IMR-90 (cell line): ENCODE data around the gene PLA2G1B. TPM values are rescaled to one million over a fixed set of nuclear protein-coding genes. Genes with fewer than 3 reads are reported as not detected.

ENCODE experiments used
- ATAC-seq: fragments of 200-7000 bp; cut with Tn5 transposase; 2 replicates; pipeline ENCODE4 v1.9.1; 2020; ENCODE audit warnings: low read depth, mild to moderate bottlenecking, moderate library complexity
- BruUV-seq: library from RNA; stranded (reverse); fragments of 400-500 nt; replicated peaks from 2 replicates; lab custom pipeline; 2021; lab: Mats Ljungman, UMichigan
- CTCF ChIA-PET: fragments of 300-600 bp; formaldehyde crosslinking; extraction: SDS; loops from one replicate; lab custom pipeline; 2021; ENCODE audit warnings: antibody characterized with exemption; lab: Yijun Ruan, JAX
- POLR2A ChIA-PET: fragments of 300-600 bp; sonication (Branson Sonifier 250); formaldehyde crosslinking; loops from one replicate; lab custom pipeline; 2022; ENCODE audit warnings: antibody characterized with exemption; ENCODE audit not compliant: unreplicated experiment; lab: Charles Lee
- DNase-seq: peaks from one replicate; pipeline ENCODE4 v3.0.0; 2013
- H2AFZ ChIP-seq: replicated peaks from 2 replicates; pipeline ENCODE3; 2013; ENCODE audit warnings: low read length, mild to moderate bottlenecking; ENCODE audit not compliant: poor library complexity
- H2AK5ac ChIP-seq: 2 replicates; pipeline ENCODE4 v1.6.1; 2013; ENCODE audit warnings: low read depth, low read length, inconsistent platforms
- H2AK9ac ChIP-seq: replicated peaks from 2 replicates; pipeline ENCODE3; 2013; ENCODE audit warnings: mild to moderate bottlenecking, low read depth, low read length, moderate library complexity; ENCODE audit not compliant: poor library complexity
- H2BK120ac ChIP-seq: 2 replicates; pipeline ENCODE4 v1.6.1; 2013; ENCODE audit warnings: low read depth, low read length, inconsistent platforms
- H2BK15ac ChIP-seq: 3 replicates; pipeline ENCODE4 v1.6.1; 2013; ENCODE audit warnings: low read depth, low read length, inconsistent platforms
- H2BK20ac ChIP-seq: 2 replicates; pipeline ENCODE4 v1.6.1; 2013; ENCODE audit warnings: low read depth, mild to moderate bottlenecking, inconsistent platforms, low read length, moderate library complexity
- H2BK5ac ChIP-seq: 2 replicates; pipeline ENCODE4 v1.6.1; 2013; ENCODE audit warnings: mild to moderate bottlenecking, low read depth, low read length, inconsistent platforms; ENCODE audit not compliant: poor library complexity, severe bottlenecking
- H3K14ac ChIP-seq: replicated peaks from 2 replicates; pipeline ENCODE4 v1.6.1; 2013; ENCODE audit warnings: low read depth, low read length, inconsistent platforms
- H3K18ac ChIP-seq: 2 replicates; pipeline ENCODE4 v1.6.1; 2013; ENCODE audit warnings: low read depth, low read length, control low read depth
- H3K23ac ChIP-seq: 2 replicates; pipeline ENCODE4 v1.6.1; 2013; ENCODE audit warnings: low read depth, low read length, inconsistent platforms
- H3K27ac ChIP-seq: 2 replicates; pipeline ENCODE4 v1.5.1; 2013; ENCODE audit warnings: mild to moderate bottlenecking, control low read depth, low read length; ENCODE audit not compliant: insufficient read depth
- H3K27me3 ChIP-seq: 2 replicates; pipeline ENCODE4 v1.6.1; 2013; ENCODE audit warnings: low read length; ENCODE audit not compliant: control insufficient read depth, insufficient read depth
- H3K36me3 ChIP-seq: 2 replicates; pipeline ENCODE4 v1.6.1; 2013; ENCODE audit warnings: low read length, mixed read lengths; ENCODE audit not compliant: control insufficient read depth, insufficient read depth
- H3K4ac ChIP-seq: 2 replicates; pipeline ENCODE4 v1.6.1; 2013; ENCODE audit warnings: low read depth, low read length, inconsistent platforms
- H3K4me1 ChIP-seq: 2 replicates; pipeline ENCODE4 v1.6.1; 2013; ENCODE audit warnings: low read length, mixed read lengths; ENCODE audit not compliant: control insufficient read depth, insufficient read depth
- H3K4me2 ChIP-seq: 2 replicates; pipeline ENCODE4 v1.6.1; 2013; ENCODE audit warnings: low read depth, mild to moderate bottlenecking, control low read depth, low read length, moderate library complexity
- H3K4me3 ChIP-seq: 2 replicates; pipeline ENCODE4 v1.5.1; 2013; ENCODE audit warnings: low read depth, mild to moderate bottlenecking, control low read depth, low read length, moderate library complexity; ENCODE audit not compliant: insufficient read depth
- H3K56ac ChIP-seq: 2 replicates; pipeline ENCODE4 v1.6.1; 2013; ENCODE audit warnings: low read length, inconsistent platforms; ENCODE audit not compliant: insufficient read depth; ENCODE audit errors: extremely low read depth
- H3K79me1 ChIP-seq, 2 experiments: 2 replicates each; pipeline ENCODE4 v1.6.1; 2013; ENCODE audit warnings: low read length in 2 of 2, inconsistent platforms in 1 of 2, low read depth in 1 of 2
- H3K9ac ChIP-seq: 2 replicates; pipeline ENCODE4 v1.6.1; 2013; ENCODE audit warnings: low read depth, low read length, control low read depth
- H3K9me1 ChIP-seq: 2 replicates; pipeline ENCODE4 v1.6.1; 2013; ENCODE audit warnings: low read length, inconsistent platforms; ENCODE audit not compliant: insufficient read depth
- H3K9me3 ChIP-seq: 2 replicates; pipeline ENCODE4 v1.6.1; 2013; ENCODE audit warnings: low read length; ENCODE audit not compliant: control insufficient read depth, insufficient read depth
- H4K20me1 ChIP-seq: 2 replicates; pipeline ENCODE4 v1.6.1; 2013; ENCODE audit warnings: low read length, inconsistent platforms; ENCODE audit not compliant: insufficient read depth
- H4K5ac ChIP-seq: 2 replicates; pipeline ENCODE4 v1.6.1; 2013; ENCODE audit warnings: mild to moderate bottlenecking, low read depth, low read length, control low read depth
- H4K8ac ChIP-seq, 2 experiments: 2 replicates each; pipeline ENCODE4 v1.6.1; 2013; ENCODE audit warnings: low read depth in 2 of 2, low read length in 2 of 2, control low read depth in 1 of 2, inconsistent platforms in 1 of 2
- H4K91ac ChIP-seq: 2 replicates; pipeline ENCODE4 v1.6.1; 2013; ENCODE audit warnings: low read depth, low read length, inconsistent platforms; ENCODE audit not compliant: insufficient read depth
- FOS ChIP-seq: fragments of 150-350 bp; IDR thresholded peaks from 2 replicates; pipeline ENCODE4 v1.6.1; 2016; ENCODE audit warnings: low read depth, low read length
- WGBS, 2 experiments: methylation state at CpG; one replicate each; pipeline versions ENCODE4 v1.1.5 to v1.1.7; 2013; ENCODE audit warnings: missing lambda C conversion rate in 2 of 2; ENCODE audit not compliant: insufficient read length in 1 of 2; ENCODE audit errors: extremely low coverage in 2 of 2; 5-methylcytosine and 5-hydroxymethylcytosine counted together
- dilution Hi-C: fragments of 300-500 bp; cut with HindIII; formaldehyde crosslinking; loops from one replicate; pipeline ENCODE4 v1.14.3; 2018; ENCODE audit warnings: low sequenced_read_pairs; ENCODE audit not compliant: unreplicated experiment
- in situ Hi-C: fragments of 300-500 bp; cut with MboI; formaldehyde crosslinking; loops from 3 replicates; pipeline ENCODE4 v1.14.3; 2019; ENCODE audit warnings: low sequenced_read_pairs, inconsistent platforms, mixed read lengths
- intact Hi-C: fragments of 100-400 bp; cut with micrococcal nuclease; formaldehyde crosslinking; loops from 2 replicates; pipeline ENCODE4 v1.10.0; 2022
- polyA plus RNA-seq, 3 experiments: library from polyadenylated mRNA; depleted of rRNA; stranded (reverse); fragments of >200 nt; gene quantifications; 2 replicates each; pipeline ENCODE4 v1.2.3, GENCODE V29; 2012; ENCODE audit warnings: low replicate concordance in 1 of 3
- total RNA-seq: library from RNA; depleted of rRNA; stranded (reverse); fragments of >200 nt; gene quantifications from 2 replicates; pipeline ENCODE4 v1.2.3, GENCODE V29; 2012

PLA2G1B gene
- total and polyA plus RNA-seq, 2 of the 4 experiments (the other 2 are of a cell fraction) = not detected

DNA sequence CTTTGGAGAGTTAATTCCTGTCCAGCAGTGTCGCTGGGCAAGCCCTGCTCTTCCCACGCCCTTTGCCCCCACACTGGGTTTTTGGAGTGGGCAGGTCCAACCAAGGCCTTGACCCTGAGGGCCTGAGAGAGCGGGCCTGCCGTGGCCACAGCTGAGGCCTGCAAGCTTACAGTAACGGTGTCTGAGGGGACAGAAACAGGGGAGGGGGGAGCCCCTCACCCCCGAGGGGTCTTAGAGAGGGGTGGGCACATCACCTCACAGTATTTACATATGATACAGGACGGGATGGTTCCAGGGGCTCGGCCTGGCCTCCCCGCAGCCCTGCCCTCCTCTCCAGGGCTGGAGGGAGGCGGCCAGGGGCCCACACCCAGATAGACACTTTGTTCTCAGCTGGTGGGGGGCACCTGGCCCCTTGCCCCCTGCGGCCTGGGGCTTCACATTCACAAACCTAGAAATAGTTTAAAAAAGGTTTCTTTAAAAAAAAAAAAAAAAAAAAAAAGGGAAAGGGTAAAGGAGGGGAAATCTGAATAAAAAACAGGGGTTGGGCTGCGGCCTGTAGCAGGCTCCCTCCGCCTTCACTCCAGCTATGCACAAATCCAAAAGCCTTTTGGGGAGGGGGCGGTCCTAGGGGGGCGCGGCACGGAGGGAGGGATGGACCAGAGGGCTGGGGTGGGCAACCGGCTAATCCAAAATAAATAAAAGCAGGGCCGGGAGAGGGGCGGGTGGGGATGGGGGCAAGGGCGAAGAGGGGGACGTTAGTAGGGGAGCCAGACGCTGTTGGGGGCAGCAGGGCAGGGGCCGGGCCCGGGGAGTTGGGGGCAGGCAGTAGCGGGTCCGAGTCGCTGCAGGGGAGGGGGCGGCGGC lies 14.8 kb upstream of the PLA2G1B start:
- Histone ChIP-seq H4K20me1 (no peaks in the 10 kb centered on the region), H2BK120ac (no peak overlapping the region), H3K4me1 (no peaks in the 10 kb centered on the region), H4K8ac (no peak overlapping the region), H2BK15ac (no peak overlapping the region), H3K27ac (no peak overlapping the region), H3K14ac (no peak overlapping the region), H4K5ac (no peak overlapping the region), H2BK20ac (no peak overlapping the region), H3K9ac (no peak overlapping the region), H2BK5ac (no peak overlapping the region), H3K56ac (no peak overlapping the region), H2AK9ac (no peak overlapping the region), H2AFZ (peak overlapping the region; percentile 32), H3K4me2 (no peak overlapping the region), H3K27me3 (peaks cover 27% of the 10 kb centered on the region), H3K23ac (no peak overlapping the region), H3K4ac (no peak overlapping the region), H3K4me3 (no peak overlapping the region), H3K79me1 (no peaks in the 10 kb centered on the region), H2AK5ac (no peak overlapping the region), H3K9me1 (no peaks in the 10 kb centered on the region), H4K91ac (no peak overlapping the region), H3K9me3 (peaks cover 5% of the 10 kb centered on the region), H3K18ac (no peak overlapping the region), H3K36me3 (no peaks in the 10 kb centered on the region)
- in situ Hi-C loops = loop anchor here (25.0 kb wide), 1 partner anchor 95 kb away; the partner anchor contains the start of genes COX6A1, GATC and TRIAP1
- DNase-seq = no peak
- no TSS peak for BruUV-seq
- no peak for TF ChIP-seq FOS
- ATAC-seq = no peak
- dilution Hi-C loops = no loop called here
- intact Hi-C loops = no loop called here
- ChIA-PET CTCF (no interaction called here), POLR2A (no interaction called here)
- 21% methylated on average over 9 of the region's 30 CpGs; no CpG with 5 or more reads in 1 of the 2 experiments for WGBS, 2 experiments
